MM.1S (cell line): ENCODE data around the gene CHRM2.

Experiments
- DNase-seq: peaks from one replicate; pipeline ENCODE4 v3.0.0-alpha.2; 2015
- H2AFZ ChIP-seq: fragments of 300-600 bp; sonication (generic); 2 replicates; pipeline ENCODE4 v1.6.0; 2016; ENCODE audit warnings: antibody characterized with exemption, low read length
- H3F3A ChIP-seq: fragments of 300-600 bp; sonication (generic); 2 replicates; pipeline ENCODE4 v1.6.1; 2016; ENCODE audit warnings: mild to moderate bottlenecking, antibody characterized with exemption, low read length, moderate library complexity, mixed read lengths; ENCODE audit not compliant: insufficient read depth
- H3K27ac ChIP-seq: fragments of 300-600 bp; sonication (generic); 2 replicates; pipeline ENCODE4 v1.5.1; 2016; ENCODE audit warnings: mild to moderate bottlenecking, low read length
- H3K27me3 ChIP-seq: fragments of 300-600 bp; sonication (generic); replicated peaks from 2 replicates; pipeline ENCODE4 v1.6.0; 2016; ENCODE audit warnings: low read length; ENCODE audit not compliant: insufficient read depth
- H3K36me3 ChIP-seq: fragments of 300-600 bp; sonication (generic); replicated peaks from 2 replicates; pipeline ENCODE4 v1.6.1; 2016; ENCODE audit warnings: mild to moderate bottlenecking, low read length, mixed read lengths; ENCODE audit not compliant: insufficient read depth
- H3K4me1 ChIP-seq: fragments of 300-600 bp; sonication (generic); 2 replicates; pipeline ENCODE4 v1.6.1; 2016; ENCODE audit warnings: low read length, mixed read lengths
- H3K4me2 ChIP-seq: fragments of 300-600 bp; sonication (generic); 2 replicates; pipeline ENCODE4 v1.6.0; 2016; ENCODE audit warnings: low read depth, low read length
- H3K4me3 ChIP-seq: fragments of 300-600 bp; sonication (generic); 2 replicates; pipeline ENCODE4 v1.5.1; 2016; ENCODE audit warnings: low read length, mixed read lengths
- H3K79me2 ChIP-seq: fragments of 300-600 bp; sonication (generic); 2 replicates; pipeline ENCODE4 v1.6.1; 2016; ENCODE audit warnings: mixed run types, low read length, mixed read lengths
- H3K9ac ChIP-seq: fragments of 300-600 bp; sonication (generic); 2 replicates; pipeline ENCODE4 v1.6.1; 2016; ENCODE audit warnings: low read length, mixed read lengths
- H3K9me2 ChIP-seq: fragments of 300-600 bp; sonication (generic); replicated peaks from 2 replicates; pipeline ENCODE4 v1.6.1; 2016; ENCODE audit warnings: mild to moderate bottlenecking, low read length, mixed read lengths; ENCODE audit not compliant: insufficient read depth
- H3K9me3 ChIP-seq: fragments of 300-600 bp; sonication (generic); replicated peaks from 2 replicates; pipeline ENCODE4 v1.6.1; 2016; ENCODE audit warnings: mild to moderate bottlenecking, low read length, mixed read lengths; ENCODE audit not compliant: insufficient read depth
- H4K20me1 ChIP-seq: fragments of 300-600 bp; sonication (generic); 2 replicates; pipeline ENCODE4 v1.6.1; 2016; ENCODE audit warnings: mild to moderate bottlenecking, low read length, moderate library complexity, mixed read lengths; ENCODE audit not compliant: insufficient read depth
- EZH2 ChIP-seq: fragments of 300-600 bp; sonication (generic); optimal IDR thresholded peaks from 2 replicates; pipeline ENCODE3; 2017; ENCODE audit warnings: low read depth, mild to moderate bottlenecking, antibody characterized with exemption, low read length, mixed read lengths
- EZH2phosphoT487 ChIP-seq: fragments of 300-600 bp; sonication (generic); IDR thresholded peaks from 2 replicates; pipeline ENCODE4 v1.6.1; 2018; ENCODE audit warnings: antibody characterized with exemption, low read length
- TF ChIP-seq, protein P1 (sequence below): fragments of 300-600 bp; sonication (generic); IDR thresholded peaks from 2 replicates; pipeline ENCODE4 v1.5.1; 2016; ENCODE audit warnings: antibody characterized with exemption, low read length, mixed read lengths

Gene CHRM2

DNA sequence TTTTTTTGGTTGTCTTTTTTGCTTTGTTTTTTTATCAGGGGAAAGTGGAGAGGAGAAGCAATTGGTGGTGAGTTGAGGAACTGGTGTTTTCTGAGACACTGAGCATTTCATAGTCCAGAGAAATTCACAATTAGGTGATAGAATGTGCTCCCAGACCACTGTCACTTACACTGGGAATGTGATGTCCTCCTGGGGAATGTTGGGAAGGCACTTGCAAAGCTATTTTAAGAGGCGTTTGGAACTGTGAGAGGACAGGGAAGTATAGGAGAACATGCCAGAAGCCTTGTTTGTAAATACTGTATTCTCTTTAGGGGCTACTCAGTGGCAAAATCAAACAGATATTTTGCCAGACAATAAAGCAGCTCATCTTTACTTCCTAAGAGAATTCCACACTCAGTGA, 16.0 kb downstream of the CHRM2 start:
- Histone ChIP-seq H3K79me2 (no peaks in the 10 kb centered on the region), H3K27me3 (no peaks in the 10 kb centered on the region), H3K9ac (no peak overlapping the region), H3K9me2 (no peaks in the 10 kb centered on the region), H3K36me3 (no peaks in the 10 kb centered on the region), H3K4me1 (no peaks in the 10 kb centered on the region), H3F3A (no peaks in the 10 kb centered on the region), H3K4me3 (no peak overlapping the region), H3K27ac (no peak overlapping the region), H3K4me2 (no peak overlapping the region), H4K20me1 (no peaks in the 10 kb centered on the region), H2AFZ (no peak overlapping the region), H3K9me3 (no peaks in the 10 kb centered on the region)
- no peak for DNase-seq
- TF ChIP-seq EZH2 (no peak), EZH2phosphoT487 (no peak)
- TF ChIP-seq, protein P1, sequence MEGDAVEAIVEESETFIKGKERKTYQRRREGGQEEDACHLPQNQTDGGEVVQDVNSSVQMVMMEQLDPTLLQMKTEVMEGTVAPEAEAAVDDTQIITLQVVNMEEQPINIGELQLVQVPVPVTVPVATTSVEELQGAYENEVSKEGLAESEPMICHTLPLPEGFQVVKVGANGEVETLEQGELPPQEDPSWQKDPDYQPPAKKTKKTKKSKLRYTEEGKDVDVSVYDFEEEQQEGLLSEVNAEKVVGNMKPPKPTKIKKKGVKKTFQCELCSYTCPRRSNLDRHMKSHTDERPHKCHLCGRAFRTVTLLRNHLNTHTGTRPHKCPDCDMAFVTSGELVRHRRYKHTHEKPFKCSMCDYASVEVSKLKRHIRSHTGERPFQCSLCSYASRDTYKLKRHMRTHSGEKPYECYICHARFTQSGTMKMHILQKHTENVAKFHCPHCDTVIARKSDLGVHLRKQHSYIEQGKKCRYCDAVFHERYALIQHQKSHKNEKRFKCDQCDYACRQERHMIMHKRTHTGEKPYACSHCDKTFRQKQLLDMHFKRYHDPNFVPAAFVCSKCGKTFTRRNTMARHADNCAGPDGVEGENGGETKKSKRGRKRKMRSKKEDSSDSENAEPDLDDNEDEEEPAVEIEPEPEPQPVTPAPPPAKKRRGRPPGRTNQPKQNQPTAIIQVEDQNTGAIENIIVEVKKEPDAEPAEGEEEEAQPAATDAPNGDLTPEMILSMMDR = no peak

DNA sequence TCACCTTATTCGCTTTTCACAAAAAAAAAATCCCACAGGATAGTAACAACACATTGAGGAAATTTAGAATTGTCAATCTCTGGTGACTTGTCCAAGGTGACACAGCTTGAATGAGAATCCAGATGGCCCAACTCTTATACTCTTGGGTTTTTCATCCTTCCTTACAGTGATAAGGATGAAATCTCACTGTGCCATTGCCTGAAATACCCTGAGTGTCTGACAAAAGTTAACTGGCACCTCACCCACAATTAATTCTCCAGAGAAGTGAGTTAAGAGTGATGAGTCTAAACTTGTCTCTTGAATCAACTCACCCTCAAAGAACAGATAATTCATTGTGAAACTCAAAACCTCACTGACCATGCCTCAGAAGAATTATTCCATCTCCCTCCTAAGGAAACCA, 18.9 kb downstream of the CHRM2 start:
- H3K9ac ChIP-seq = no peak overlapping the region
- H3K79me2 ChIP-seq = no peaks in the 10 kb centered on the region
- H2AFZ ChIP-seq = no peak overlapping the region
- no peak overlapping the region for H3K4me2 ChIP-seq
- H4K20me1 ChIP-seq = no peaks in the 10 kb centered on the region
- H3K4me1 ChIP-seq = no peaks in the 10 kb centered on the region
- no peaks in the 10 kb centered on the region for H3K9me2 ChIP-seq
- no peaks in the 10 kb centered on the region for H3K9me3 ChIP-seq
- no peak for DNase-seq
- H3K4me3 ChIP-seq = no peak overlapping the region
- no peaks in the 10 kb centered on the region for H3K27me3 ChIP-seq
- H3K36me3 ChIP-seq = no peaks in the 10 kb centered on the region
- TF ChIP-seq, protein P1 = no peak
- TF ChIP-seq EZH2 (no peak), EZH2phosphoT487 (no peak)
- H3F3A ChIP-seq = no peaks in the 10 kb centered on the region
- no peak overlapping the region for H3K27ac ChIP-seq

DNA sequence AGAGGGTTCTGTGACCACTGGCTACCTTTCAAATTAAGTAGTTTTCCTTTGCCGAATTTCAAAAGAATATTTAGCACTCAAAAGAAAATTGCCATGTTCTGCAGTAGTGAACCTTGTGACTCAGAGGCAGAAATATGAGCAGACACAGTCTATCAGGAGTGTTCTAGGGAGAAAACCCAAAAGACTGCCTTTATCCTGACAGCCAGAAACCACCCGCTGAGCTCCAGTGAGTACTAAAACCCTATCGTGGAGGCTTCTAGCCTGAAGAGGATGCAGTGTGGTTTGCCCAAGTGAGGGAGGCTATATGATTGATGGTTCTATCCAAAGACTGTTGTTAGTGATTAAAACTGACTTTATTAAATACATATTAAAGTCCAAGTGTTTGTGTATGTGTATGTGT, 21.9 kb downstream of the CHRM2 start:
- no peaks in the 10 kb centered on the region for H3K27me3 ChIP-seq
- no peaks in the 10 kb centered on the region for H3K79me2 ChIP-seq
- DNase-seq = no peak
- TF ChIP-seq, protein P1 = no peak
- TF ChIP-seq EZH2 = no peak
- TF ChIP-seq EZH2phosphoT487 = no peak
- no peak overlapping the region for H3K27ac ChIP-seq
- H3F3A ChIP-seq = no peaks in the 10 kb centered on the region
- H3K4me2 ChIP-seq = no peak overlapping the region
- no peak overlapping the region for H2AFZ ChIP-seq
- H3K4me3 ChIP-seq = no peak overlapping the region
- H3K36me3 ChIP-seq = no peaks in the 10 kb centered on the region
- H3K9ac ChIP-seq = no peak overlapping the region
- H3K4me1 ChIP-seq = no peaks in the 10 kb centered on the region
- no peaks in the 10 kb centered on the region for H4K20me1 ChIP-seq
- no peaks in the 10 kb centered on the region for H3K9me3 ChIP-seq
- H3K9me2 ChIP-seq = no peaks in the 10 kb centered on the region
